CD4-positive, alpha-beta T cell treated with Interleukin-6 for 4 hours (primary cell): Measurements from ENCODE around the gene PIK3R5.

Experiments used
- DNase-seq: peaks from one replicate; pipeline ENCODE4 v3.0.0-alpha.2; 2020; ENCODE audit warnings: mixed read lengths

PIK3R5 gene

DNA sequence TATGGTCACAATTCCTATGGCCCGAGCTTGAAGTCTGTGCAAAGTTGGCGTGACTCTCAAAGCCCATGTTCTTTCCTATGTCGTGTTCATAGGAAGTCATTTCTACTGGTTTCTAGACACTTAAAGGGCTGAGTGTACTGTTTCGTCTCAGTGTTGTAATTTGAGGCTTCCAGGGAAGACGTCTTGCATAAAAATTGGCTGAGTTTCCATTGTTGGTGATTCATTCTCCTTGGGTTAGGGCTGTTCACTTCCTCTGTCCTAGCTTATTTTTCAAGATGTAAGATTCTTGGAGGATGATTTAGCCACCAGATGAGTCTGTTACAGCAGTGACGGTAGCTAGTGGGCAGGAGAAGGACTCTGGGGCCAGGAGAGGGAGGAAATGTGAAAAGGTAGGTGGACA is 43.1 kb downstream of the PIK3R5 start:
- no peak for DNase-seq

DNA sequence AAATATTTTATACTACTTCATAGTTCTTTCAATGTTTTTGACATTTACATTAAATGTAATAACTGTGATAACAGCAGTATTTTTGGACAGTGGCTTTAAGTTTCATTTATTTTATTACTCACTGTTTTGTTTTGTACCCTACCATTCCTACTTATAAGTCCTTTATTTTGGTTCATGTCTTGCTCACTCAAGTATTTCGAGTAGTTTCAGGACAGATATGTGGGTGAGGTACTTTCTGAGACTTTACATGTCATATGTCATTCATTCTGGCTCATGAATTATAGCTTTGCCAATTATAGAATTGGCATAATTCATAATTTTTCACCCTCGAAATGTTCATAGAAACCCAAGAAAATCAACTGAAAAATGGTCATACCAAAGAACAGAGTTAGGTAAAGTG is 44.4 kb downstream of the PIK3R5 start:
- DNase-seq: no peak

DNA sequence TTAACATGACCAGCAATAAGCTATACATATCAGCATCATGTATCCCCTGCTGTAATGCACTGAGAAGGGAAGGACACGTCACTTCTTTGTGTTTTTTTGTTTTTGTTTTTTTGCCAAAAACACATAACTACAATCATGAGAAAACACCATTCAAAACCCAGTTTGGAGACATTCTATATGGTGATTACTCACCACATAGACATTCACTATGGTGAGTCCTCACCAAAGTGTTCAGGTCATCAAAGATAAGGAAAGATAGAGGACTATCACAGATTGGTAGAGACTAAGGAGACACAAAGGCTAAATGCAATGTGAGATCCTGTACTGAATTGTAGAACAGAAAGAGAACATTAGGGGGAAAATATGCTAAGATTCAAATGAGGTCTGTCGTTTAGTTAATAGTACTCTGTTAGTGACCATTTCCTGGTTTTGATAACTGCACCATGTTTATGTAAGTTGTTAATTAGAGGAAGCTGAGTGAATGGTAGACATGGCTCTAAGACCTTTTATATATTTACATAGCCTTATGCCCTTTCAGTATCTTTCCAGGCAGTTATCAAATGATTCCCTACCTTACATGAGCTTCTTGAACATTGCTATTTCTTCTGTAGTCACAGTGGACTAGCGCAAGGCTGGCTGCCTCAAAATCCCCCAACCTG is 46.6 kb downstream of the PIK3R5 start:
- no peak for DNase-seq

DNA sequence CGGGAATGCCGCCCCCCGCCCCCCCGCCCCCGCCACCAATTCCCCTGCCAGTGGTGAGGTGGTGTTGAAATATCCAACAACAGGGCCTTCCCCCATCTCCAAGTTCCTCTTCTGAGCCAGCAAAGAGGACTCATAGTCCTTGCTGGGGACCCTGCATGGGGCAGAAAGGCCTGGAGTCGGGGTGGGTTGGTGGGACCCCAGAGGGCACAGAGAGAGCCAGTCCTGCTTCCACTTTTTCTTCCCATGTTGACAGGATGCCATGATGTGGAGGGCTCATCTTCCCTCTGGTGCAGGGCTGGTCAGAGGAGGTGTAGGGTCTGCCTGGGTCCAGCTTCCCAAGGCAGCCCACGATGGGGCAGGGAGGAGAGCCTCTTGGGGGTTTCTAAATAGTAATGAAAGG is 49.0 kb downstream of the PIK3R5 start:
- no peak for DNase-seq

DNA sequence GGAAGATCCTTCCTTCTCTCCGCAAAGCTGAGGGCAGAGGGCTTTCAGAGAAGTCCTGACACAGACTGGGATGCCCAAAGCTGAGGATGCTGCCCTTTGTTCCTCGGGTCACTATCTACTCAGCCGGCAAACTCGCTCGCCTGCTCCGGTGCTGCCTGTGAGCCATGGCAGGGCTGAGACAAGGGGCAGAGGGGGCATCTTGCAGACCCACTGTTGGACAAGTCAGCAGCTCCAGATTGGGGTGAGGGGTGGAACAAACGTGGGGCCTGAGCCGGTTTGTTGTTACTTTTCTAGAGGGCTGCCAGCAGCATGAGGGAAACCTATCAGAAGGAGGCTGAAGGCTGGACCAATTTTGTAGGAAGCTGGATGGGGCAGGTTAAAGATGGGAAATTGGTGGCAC is 51.0 kb downstream of the PIK3R5 start:
- DNase-seq: no peak

DNA sequence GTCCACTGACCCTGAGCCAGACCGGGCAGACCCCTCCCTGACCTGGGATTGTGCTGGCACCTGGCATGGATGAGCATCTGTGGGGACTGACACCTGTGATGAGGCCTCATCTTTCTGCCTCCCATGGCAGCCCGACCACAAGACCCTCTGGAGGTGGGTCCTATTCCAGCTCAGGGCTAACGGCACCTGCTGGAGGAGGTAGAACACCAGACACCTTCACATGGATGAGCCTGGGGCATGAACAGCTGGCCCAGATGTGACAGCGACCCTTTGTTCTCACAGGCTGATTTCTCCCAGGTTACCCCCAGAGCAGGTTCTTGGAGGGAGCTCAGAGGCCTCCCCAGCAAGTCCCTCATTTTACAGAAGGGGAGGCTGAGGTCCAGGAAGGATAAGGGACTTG is 51.6 kb downstream of the PIK3R5 start:
- DNase-seq: no peak

DNA sequence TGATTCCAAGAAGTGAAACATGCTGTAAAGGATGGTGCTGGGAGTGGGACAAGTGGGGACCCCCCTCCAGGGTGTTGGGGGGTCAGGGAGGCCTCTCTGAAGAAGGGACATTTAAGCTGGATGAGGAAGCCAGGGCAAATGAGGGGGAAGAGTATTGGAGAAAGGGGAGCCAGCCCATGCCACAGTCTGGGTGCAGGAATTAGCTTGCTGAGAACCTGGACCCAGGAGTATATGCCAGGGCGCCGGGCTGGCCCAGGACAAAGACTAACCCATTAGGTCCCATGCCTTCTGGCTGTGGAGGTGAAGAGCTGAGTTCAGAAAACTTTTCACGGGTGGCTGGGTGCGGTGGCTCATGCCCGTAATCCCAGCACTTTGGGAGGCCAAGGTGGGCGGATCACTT is 52.4 kb downstream of the PIK3R5 start:
- no peak for DNase-seq

DNA sequence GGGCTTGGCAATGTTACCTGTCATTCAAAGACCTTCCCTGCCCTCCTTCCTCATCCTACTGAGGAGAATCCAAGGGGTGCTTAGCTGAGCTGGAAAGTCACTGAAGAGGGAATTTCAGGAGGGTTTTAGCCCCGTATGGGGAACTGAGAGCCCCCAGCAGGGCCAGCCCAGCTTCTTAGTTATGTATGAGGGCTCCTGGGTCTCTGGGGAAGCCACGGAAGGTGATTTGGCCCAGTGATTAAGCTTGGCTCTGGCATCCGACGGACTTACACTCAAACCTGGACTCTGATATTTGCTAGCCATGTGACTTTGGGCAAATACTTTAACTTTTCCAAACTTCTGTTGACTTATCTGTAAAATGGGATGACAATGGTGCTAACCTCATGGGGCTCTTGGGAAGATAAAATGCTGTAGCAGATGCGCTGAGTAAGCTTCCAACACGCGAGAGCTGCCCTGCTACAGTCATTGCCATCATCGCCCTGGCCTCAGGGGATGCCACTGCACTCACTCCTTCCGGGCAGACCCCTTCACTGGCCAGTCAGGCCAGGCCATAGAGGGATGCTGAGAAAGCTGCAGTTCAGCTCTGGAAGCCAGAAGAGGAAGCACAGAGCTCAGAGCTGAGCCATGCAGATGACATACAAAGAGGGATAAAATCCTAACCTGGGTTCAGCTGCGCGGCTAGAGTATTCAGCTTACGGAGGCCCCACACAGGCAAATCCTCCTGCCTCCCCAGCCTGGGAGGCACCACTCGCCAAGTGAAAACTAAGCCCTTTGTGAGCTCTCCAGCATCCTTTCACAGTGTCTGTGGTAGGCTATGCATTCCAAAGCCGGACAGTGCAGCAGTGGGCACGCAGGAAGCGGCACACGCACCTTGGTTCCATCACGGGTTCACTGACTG is 53.2 kb downstream of the PIK3R5 start:
- DNase-seq: no peak

DNA sequence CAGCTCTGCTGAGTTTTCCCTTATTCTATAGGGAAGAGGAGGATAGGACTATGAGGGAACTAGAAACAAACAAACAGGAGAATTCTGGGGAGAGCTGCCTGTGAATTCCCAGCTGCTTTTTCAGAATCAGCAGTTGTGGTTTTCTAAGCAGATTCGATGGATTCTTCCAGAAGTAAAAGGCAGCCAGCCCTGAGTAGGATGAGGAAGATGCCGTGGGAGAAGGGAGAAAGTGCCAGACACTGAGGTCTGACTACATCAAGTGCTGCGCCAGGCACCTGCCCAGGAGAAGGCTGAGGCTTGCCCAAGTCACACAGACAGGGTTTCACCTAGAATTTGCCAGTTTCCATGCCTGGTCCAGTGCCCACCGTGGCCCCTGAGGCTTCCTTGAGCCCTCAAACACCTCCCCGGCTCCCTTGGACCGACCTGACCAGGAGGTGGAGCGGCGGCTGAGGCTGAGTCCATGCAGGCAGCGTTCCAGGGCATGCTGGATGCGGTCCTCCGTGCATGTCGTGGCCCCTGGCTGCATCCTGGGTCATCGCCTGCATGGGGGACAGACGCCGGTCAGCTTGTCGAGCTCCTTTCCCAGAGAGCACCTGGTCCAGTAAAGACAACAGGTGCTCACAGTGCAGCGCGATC is 54.4 kb downstream of the PIK3R5 start:
- no peak for DNase-seq

DNA sequence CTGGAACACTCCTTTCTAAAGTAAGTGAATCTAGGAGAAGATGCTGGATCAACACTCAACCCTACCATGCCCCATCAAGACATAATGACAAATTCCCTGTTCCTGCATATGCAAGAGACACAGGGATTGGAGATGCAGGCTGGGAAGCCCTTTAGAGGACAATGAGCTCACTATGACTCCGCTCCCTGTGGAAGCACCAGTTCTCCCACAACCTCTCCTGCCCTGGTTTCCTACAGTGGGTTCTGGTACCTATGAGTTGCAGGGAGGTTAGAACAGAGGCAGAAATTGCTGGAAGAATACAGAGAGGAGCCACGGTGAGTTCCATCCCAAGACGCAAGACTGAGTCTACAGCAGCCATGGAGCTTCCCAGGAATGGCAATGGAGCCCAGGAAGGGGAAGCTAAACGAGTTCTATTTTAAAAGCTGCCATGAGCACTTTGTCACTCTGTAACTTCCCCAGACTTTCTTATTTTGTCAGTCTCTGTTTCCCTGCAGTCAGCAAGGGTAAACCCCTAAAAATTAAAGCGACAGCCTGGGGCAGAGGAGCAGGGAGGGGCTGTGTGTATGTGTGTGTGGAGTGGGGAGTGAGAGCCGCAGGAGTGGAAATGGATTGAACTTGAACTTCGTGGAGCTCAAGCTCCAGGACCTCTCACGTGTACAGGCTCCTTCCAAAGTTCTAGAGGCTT is 55.8 kb downstream of the PIK3R5 start:
- no peak for DNase-seq

DNA sequence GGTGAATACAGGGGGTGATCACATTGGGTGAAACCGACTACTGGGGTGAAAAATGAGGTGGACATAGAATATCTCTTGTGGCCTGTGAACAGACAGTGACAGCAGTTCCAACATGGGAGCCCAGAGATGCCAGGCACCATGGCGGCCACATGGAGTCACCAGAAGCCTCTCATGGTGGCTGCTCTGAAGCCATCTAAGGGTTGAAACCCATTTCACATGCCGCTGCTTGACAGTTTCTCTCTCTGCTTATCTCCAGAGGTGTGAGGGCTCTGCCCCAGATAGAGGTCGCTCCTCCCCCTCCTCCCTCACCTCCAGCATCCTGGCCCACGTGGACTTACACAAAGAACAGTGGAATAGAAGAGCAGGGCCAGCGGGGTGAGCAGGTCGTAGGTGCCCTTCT is 60.2 kb downstream of the PIK3R5 start:
- no peak for DNase-seq

DNA sequence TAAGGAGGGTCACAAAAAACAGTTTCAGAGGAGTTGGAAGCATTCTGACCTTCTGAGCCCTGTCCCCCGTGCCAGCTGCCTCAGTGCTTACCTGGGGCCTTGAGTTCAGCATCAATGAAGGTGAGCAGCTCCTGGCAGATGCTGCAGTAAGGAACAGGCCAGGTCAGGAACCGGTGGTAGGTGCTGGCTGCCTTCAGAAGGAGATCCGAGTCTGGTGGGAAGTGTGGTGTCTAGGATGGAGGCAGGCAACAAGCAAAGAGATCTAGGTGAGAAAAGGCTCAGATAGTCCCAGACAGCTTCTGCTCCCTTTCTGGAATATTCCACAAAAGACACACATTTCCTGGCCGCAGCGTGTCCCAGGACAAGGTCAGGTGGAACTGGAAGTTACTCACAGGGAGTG is 60.8 kb downstream of the PIK3R5 start:
- DNase-seq: no peak

DNA sequence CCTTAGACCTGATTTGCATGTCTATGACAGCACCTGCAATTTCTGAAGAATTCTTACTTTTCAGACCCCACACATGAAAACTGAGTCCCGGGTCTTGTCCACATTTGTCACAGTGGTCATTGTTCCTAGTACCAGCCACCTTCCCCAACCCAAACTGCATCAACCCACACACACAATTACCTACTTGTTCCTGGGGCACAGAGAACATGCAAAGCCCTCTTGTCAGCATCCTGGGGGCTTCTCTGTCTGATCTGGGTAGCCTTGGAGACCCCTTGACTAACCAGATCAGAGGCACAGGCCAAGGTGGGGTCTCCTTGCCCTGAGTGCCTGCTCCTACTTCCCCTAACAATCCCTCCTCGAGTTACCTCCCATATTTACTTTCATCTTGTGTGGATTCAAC is 61.3 kb downstream of the PIK3R5 start:
- DNase-seq: no peak

DNA sequence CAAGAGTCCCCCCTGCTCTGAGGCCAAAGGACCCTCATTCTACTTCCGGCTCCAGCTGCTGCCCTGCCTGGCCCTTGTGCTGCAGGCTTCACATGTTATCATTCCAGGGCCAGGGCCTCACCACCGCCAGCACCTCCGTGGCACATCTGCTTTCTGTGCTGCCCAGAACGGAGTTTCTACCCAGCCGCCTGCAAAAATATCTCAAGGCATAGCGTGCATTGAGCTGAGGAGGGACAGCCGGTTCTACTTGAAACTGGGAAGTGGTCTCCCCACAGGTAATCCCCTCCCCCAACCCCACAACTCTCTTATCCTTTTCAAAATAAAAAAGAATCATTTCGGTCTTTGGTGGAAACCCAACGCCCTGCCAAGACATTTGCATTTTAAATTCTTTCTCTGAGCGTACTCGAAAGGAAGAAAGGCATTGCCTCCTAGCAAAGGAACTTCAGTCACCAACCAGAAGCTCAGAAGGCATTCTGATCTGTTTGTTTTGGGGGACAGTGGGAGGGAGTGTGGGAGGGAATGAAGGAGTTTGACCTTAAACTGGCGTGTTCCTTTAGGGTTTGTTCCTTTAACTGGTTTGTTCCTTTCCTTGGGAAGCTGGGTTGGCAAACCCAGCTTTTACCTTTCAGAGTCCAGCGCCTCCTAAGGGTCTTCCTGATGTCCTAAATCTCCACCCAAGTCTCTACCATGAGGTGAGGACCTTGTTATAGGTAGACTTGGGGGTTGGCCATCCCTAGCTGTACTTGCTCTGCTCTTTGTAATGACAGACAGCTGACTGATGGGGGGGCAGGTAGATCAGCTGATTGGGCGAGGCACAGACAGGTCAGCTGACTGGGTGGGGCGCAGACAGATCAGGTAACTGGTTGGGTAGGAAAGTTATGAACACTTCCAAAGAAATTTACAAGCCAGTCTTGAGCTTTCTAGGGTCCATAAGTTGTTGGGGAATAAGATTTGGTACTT is 64.6 kb downstream of the PIK3R5 start:
- DNase-seq: peak; percentile 37

DNA sequence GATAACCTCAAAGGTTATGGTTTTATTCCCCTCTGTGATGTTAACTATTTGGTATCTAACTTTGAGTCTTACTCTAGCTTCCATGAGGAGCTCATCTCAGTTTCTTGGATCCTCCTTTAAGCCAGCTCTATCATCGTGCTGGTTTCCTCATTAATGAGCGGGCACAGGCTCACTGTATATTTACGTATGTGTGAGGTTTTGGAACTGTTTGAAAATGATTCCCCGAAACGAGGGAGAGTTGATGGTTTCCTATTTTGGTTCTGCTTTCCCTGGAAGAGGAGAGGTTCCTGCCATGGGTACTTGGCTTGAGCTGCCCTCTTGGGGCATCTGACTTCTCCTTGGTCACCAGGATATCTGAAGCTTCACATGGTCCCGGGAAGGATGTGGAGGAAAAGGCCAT is 65.3 kb downstream of the PIK3R5 start:
- DNase-seq: no peak

DNA sequence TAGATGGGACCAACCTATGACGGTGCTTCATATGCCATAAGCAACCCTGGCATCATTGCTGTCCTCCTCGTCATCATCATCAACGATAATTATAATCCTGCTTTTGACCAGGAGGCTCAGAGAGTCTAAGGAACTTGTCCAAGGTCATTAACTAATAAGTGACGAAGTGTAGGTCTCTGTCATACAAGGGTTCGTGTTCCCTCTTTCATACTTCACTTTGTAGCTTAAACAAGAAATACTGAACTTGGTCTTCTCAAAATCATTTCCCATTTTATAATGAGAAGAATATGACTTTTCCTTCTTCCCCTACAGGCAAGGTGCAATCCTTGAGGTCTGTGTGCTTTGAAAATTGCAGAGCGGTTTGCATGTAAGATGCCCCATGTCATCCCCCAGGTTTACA is 66.9 kb downstream of the PIK3R5 start:
- no peak for DNase-seq

DNA sequence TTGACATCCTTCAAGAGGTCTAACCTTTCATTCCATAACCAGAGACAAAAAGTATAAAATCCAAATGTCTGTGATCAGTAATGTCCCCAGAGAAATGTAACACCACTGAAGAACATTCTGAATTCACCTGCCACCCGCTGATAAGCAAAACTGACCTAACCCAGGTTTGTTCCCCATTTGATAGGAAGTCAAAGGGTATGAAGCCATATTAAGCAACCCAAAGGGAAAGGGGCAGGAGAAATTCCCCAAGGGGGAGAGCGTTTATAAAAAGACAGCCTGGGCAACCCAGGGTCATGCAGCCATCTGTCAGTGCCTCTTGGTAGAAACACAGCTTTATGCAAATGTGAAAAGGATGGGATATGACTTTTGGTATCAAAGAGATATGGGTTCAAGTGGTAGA is 67.4 kb downstream of the PIK3R5 start:
- DNase-seq: no peak

DNA sequence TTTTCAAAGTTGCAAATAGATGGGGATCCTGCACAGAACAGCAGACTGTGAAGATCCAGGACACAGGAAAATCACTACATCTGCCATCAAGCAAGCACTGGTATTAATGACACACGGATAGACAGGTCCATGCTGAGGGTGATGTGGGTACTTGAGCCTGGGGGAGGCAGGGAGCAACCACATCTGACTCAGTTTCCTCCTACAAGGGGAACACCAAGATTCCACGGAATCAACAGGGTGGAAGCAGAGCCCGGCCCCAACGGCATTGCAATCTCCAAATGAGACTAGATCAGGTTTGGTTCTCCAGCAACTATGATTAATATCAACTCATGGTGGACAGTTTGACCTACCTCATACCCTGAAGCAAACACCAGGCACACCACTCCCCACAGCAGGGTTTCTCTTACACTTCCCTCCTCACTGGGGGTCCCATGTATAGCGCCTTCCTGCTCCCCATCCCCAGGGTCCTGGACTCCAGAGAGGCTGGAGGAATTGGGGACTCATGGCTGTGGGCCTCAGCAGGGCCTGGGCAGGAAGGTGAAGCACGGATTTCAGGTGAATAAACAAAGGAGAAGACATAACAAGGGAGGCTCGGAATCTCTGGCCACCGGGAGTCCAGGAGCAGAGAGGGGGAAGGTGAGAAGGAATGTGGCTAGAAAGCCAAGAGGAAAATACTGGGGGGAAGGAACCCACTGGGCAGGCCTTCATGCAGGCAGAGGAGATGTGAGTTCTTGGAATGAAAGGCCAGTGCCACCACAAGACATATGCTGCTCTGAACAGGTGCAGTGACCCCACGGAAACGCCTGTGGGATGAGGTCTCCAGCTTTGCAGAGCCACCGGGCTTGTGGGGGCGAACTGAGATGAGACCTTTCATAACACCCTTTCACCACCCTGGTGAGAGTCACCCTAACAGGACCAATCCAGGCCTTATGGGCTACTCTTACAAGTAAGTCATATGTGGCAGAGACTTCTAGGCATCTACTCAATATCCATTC is 68.6 kb downstream of the PIK3R5 start:
- no peak for DNase-seq

DNA sequence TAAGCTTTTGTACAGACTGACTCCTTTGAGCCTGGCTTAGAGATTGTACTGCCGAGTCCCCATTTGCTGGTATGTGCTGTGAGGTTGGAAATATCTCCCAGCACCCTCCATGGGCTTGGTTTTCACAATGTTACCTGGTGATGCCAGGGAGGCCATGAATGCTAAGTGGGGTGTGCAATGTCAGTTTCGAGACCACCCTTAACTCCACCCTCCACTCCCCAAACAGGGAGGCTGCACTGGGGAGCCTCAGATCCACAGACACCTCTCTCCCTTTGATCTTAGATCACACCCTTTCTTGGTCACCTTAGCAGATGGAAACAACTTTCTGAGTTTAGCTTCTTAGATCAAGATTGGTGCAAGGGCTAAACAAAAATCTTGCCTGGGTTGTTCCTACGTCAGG is 69.4 kb downstream of the PIK3R5 start:
- DNase-seq: no peak

DNA sequence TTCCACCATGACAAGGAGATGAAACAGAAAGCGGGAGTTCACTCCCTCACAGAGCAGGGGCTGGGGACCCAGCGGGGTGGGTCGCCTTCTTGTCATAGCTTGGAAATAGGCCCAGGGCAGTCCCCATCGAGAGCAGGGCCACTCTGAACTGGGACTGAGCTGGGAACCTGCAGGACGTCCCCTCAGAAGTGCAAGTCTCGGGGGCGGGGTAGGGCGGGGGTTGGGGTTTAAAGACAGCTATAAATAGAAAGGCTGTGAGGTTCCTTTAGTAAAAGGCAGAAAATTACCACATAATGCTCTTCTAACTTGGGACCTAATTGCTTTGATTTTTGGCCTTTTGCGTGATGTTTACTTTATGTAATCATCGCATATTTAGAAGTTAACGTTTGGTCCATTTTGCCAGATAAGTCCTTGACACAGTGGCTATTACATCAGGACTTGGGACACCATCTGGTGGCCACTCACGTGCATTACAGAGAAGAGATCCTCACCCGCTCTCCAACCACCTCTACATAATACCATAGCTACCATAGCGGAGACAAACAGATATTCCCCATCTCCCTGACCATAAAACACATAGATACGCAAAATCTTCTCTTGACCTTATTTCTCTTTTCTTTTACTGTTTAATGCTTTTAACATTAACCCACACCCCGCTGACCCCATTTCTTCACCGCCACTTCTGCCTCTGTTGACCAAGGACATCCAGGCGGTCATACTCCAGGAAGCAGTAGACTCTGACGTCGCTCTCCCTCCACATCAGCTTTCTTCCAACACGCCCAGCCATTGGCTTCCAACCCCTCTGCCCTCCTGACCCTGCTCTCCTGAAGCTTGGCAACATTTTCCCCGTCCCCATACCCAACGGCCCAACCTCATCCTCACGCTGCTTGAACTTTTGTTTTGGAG is 70.6 kb downstream of the PIK3R5 start:
- peak; percentile 64 for DNase-seq
